ENCODE measurements around the gene TXNL4B. TPM values are rescaled to one million over a fixed set of nuclear protein-coding genes. Genes with fewer than 3 reads are reported as not detected.

Gene TXNL4B
- total RNA-seq, 1 experiment from 2014 or later = 9.9 TPM

GRCh38 chr16:72108353-72109102 is 15.1 kb upstream of the TXNL4B start:
- no peak overlapping the region for H3T11ph ChIP-seq (ENCODE audit: low read length)
- H2BK20ac ChIP-seq (ENCODE audit: low read depth, low read length, poor library complexity, severe bottlenecking) = no peak overlapping the region
- no peaks in the 10 kb centered on the region for H3K9me3 ChIP-seq (ENCODE audit: control insufficient read depth, low read depth, low read length)
- H4K5ac ChIP-seq (ENCODE audit: insufficient read length, low read depth, low read length) = no peak overlapping the region
- no peaks in the 10 kb centered on the region for H4K20me1 ChIP-seq (ENCODE audit: control insufficient read depth, insufficient read depth, insufficient read length)
- DNase-seq = no peak
- H3K4me2 ChIP-seq (ENCODE audit: insufficient read depth, insufficient read length, low read length) = no peak overlapping the region
- TF ChIP-seq CTCF (conservative IDR thresholded peaks at IDR 0.05) = no peak
- no peaks in the 10 kb centered on the region for H3K4me1 Mint-ChIP-seq
- WGBS (ENCODE audit: extremely low coverage, insufficient read length, low lambda C conversion rate) = no CpG with 5 or more reads among the region's 16 CpGs
- H2BK15ac ChIP-seq (ENCODE audit: low read depth, low read length) = no peak overlapping the region
- H2BK120ac ChIP-seq (ENCODE audit: low read depth, low read length, poor library complexity, severe bottlenecking) = no peak overlapping the region
- H3K4ac ChIP-seq (ENCODE audit: low read depth, low read length) = no peak overlapping the region
- no peaks in the 10 kb centered on the region for H3K4me1 ChIP-seq (ENCODE audit: insufficient read depth, low read length)
- H4K8ac ChIP-seq (replicated peaks; ENCODE audit: insufficient read length, low read depth, low read length) = no peak overlapping the region
- H3K27ac Mint-ChIP-seq = no peak overlapping the region
- H3K27me3 ChIP-seq (ENCODE audit: insufficient read depth, low read length) = no peaks in the 10 kb centered on the region
- H3K56ac ChIP-seq (ENCODE audit: insufficient read length, low read depth, low read length) = no peak overlapping the region
- no peak overlapping the region for H2AK5ac ChIP-seq (ENCODE audit: insufficient read length, low read length)
- no peak overlapping the region for H2BK12ac ChIP-seq (ENCODE audit: insufficient read length, low read depth, low read length)
- H3K36me3 Mint-ChIP-seq (ENCODE audit: insufficient read depth in 1 of 3, low read depth in 3 of 3) = peaks cover 44 to 91% (median 90%) of the 10 kb centered on the region in 3 experiments
- H3K27ac ChIP-seq (ENCODE audit: insufficient read length, low read depth, low read length) = no peak overlapping the region
- H3K23me2 ChIP-seq (ENCODE audit: insufficient read length, low read depth, low read length, poor library complexity, severe bottlenecking) = no peaks in the 10 kb centered on the region
- no peaks in the 10 kb centered on the region for H3K79me2 ChIP-seq (ENCODE audit: insufficient read depth, low read length)
- H3K79me1 ChIP-seq (ENCODE audit: insufficient read depth, low read depth, low read length, poor library complexity, severe bottlenecking) = no peaks in the 10 kb centered on the region
- H2AFZ ChIP-seq (ENCODE audit: low read length) = no peak overlapping the region
- H3K9me3 Mint-ChIP-seq = no peaks in the 10 kb centered on the region
- no peaks in the 10 kb centered on the region for H3K27me3 Mint-ChIP-seq (ENCODE audit: low read depth)
- H3K9ac ChIP-seq (ENCODE audit: extremely low read depth, insufficient read length, low read length) = no peak overlapping the region
- H4K91ac ChIP-seq (ENCODE audit: insufficient read length, low read depth, low read length) = no peak overlapping the region
- no peak overlapping the region for H3K23ac ChIP-seq (ENCODE audit: insufficient read length, low read depth, low read length)
- H2BK5ac ChIP-seq (ENCODE audit: insufficient read length, low read length) = no peak overlapping the region
- no peak overlapping the region for H3K14ac ChIP-seq (ENCODE audit: insufficient read depth, low read length)
- H3K18ac ChIP-seq (ENCODE audit: insufficient read length, low read depth, low read length) = no peak overlapping the region
- no peak overlapping the region for H3K4me3 Mint-ChIP-seq

Measured in H9 (cell line).